SKM-1 treated with dmso at 0.1 percent for 144 hours (cell line): ENCODE data around the gene CADPS2.

Experiments
- DNase-seq: peaks from one replicate; lab custom pipeline; 2025; ENCODE audit not compliant: unreplicated experiment; lab: John Stamatoyannopoulos, UW

The CADPS2 gene

GRCh38 chr7:122327969-122328368 lies 558.3 kb downstream of the CADPS2 start:
- DNase-seq: no peak

GRCh38 chr7:122316467-122317388 lies 569.5 kb downstream of the CADPS2 start:
- no peak for DNase-seq

- DNase-seq: no peak
Observed at GRCh38 chr7:122315507-122316466, 570.5 kb downstream of the CADPS2 start.

DNA sequence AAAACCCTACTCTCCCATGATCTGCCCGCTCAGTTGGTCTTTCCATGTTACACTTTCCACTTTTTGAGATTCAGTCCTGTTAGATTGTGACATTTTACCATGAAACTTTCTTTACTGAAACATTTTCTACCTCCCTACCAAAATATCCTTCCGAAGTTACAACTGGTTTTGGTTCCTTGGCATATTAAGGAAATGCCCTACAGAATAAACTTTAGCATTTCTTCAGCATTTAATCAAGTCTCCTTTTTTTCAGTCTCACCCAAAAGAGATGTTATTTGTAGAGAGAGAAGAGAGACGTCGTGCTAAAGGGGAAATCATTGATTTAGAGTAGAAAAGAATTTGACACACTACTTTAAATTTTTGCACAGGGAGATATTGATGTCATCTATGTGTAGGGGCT lies 572.0 kb downstream of the CADPS2 start:
- DNase-seq: no peak

DNA sequence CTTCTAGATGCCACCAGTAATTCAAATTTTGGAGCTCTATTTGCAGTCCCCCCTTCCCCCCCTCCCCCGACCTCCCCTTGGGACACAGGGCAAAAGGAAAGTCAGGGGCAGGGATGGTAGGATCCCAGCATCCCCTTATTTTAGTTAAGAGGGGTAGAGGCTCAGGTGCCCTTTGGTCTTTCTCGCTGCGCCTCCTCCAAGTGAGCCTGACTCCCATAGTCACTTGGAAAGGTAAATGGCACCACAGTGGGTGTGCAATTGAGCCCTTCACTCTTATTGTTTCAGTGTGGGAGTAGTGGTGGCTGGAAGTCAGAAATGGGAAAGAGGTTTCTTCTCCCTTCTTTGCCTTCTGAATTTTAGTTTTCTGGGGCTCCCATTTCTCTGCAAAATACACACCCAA lies 573.5 kb downstream of the CADPS2 start:
- DNase-seq: no peak

DNA sequence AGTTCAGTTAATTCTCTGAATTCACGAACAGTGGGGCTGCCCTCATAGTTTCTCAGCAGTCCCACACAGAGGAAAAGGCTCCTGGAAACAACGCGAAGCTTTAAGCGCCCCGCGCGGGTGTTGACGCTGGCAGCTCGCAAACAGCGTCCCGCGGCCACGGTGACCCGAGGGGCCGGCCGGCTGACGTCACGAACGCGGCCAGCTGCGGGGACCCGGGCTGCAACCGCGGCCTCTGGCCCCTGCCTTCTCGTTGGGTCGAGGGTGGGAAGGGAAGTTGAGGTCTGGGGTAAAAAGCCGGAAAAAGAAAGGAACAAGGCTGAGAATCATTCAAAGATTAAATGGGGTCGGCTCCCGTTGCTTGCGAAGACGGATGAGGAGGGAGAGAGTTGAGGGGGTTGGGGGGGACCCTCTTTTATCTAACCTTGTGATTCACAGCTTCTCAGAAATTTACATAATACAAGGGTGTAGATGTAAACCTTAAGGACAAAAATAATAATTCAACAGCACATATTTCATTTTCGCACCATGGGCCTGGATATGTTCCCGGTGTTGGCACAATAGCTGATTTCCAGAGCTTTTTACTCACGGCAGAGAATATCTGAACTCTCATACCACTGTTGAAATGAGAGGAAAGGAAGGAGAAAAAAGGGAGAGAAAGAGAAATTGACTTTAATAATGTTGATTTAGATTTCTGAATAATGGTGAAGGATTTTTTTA lies 574.4 kb downstream of the CADPS2 start:
- no peak for DNase-seq

DNA sequence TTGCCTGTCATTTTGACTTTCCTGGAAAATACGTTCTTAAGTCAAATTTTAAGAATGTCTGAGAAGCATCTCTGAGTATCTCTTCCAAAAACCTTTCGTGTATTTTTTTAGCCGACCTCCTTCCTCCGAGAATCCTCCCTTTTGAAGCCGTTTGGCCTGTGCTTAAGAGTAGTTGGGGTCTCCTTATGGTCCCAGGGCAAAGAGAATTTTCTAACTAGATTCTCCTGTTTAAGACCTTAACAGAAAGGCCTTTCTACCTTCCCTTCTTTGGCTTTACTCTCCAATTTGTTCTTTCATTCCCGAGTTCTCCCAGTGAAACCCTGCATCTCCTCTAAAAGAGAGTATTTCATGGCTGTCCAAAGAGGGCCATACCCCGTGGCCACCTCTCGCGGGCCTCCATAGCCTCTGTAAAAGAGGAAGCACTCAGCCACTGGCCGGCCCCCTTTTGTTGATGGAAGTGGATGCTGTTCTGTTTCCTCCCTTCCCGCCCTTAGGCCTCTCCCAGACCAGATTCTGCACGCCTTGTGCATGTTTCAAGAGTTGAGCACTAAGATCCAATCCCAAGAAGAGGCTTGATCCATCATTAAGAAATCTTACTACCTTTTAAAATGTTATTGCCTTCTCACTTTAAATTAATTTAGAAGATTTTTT lies 575.1 kb downstream of the CADPS2 start:
- DNase-seq: no peak

GRCh38 chr7:122310119-122311021 lies 575.9 kb downstream of the CADPS2 start:
- no peak for DNase-seq

DNA sequence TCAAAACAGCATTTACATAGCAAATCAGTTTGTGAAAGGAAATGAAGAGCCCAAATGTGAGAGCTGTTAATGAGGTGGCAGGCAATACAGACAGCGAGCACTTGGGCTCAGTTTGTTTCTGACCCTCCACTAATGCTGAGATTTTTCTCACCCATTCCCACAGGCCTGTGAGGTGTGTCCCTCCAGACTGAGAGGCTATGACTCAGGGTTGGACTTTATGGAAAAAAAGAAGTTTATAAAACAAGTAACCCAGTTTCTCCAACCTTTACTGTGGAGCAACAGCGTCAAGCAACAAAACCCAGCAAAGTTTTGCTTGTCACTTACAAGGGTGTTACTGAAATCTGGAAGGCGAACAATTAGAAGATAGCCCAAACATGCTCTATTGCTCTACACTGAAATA lies 576.8 kb downstream of the CADPS2 start:
- no peak for DNase-seq

- no peak for DNase-seq
Observed at GRCh38 chr7:122307228-122307621, 579.0 kb downstream of the CADPS2 start.

DNA sequence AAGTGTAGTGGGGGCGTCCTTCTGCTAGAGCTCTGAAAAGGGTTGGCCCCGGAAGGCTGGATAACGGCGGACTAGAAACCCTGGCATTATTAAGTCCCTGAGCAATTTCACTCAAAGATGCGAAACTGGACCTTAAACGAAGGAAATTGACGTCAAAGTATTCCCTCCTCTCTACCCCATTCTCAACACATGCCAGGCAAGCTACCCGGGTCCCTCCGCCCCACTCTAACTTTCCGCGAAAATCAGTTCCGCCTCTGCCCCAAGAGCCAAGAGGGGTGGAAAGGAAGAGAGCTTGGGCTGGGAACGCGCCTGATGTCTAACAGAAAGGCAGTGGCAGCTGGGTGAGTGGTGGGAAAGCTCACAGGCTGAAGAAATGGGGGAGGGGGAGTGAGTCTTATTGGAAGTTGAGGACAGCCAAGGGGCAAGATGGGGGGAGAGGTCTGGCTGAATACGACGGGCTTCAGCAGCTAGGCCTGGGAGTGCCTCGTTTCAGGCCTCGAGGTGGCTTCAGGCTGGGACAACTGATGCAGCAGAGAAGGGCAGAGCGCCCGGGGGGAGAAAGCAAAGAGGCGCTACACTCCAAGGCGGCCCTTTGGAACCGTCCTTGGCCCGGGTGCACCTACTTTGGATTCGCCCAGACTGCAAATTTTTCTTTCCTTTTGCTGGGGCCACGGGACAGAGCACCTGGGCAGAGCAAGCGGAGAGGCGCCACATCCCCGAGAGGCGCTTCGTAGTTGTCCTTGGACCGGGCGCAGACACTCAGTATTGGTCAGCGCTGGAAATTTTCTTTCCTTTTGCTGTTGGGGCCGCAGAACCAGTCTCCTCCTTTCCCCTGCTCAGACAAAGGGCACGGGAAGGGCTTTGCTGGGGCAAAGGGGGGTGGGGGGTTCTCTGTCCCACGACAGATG lies 579.7 kb downstream of the CADPS2 start:
- no peak for DNase-seq

- no peak for DNase-seq
Observed at GRCh38 chr7:122305475-122306319, 580.6 kb downstream of the CADPS2 start.

GRCh38 chr7:122304996-122305421 lies 581.3 kb downstream of the CADPS2 start:
- DNase-seq: no peak

DNA sequence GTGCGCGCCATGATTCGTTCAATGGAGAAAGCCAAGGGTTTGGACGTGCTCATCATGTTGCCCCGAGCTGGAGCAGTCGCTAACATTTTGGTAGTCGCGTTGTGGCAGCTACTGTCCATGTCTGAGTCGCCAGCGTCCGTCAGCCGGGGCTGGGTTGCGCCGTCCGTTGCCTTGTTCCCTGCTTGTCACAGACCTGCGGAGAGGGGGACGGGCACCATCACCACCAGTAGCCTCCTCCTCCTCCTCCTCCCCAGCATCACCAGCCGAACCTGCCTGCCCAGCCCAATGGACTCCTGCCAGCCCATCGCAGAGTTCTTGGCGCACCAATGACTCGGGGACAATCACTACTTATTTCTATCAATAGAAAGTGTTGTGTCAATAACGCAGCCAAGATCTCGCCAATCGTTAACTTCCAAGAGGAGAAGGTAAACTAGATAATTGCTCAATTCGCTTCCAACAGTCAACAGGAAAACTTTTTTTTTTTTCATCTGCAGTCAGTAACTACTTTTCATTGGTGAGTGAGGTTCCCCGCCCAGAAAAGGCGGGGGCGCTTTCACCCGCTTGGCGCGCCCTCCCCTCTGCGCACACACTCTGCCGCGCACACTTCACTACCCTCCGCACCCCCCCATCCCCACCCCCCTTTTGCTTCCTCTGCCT lies 581.8 kb downstream of the CADPS2 start, which contains the start of gene FEZF1:
FEZF1 (minus strand) TSS at position 432 of the 657 bp plus-strand sequence; CDS start at position 119, 313 bp downstream.
- DNase-seq: no peak

GRCh38 chr7:122303531-122304318 lies 582.5 kb downstream of the CADPS2 start:
- DNase-seq: no peak
